Inflammatory macrophage treated with lipopolysaccharide for 1 hour (primary cell): ENCODE measurements around the gene ATOX1.
"Not testable (repeated sequence)": the region's sequence is repeated elsewhere in the genome, so short reads cannot be mapped to it uniquely, and the experiment has no call there.

ENCODE experiments used
- DNase-seq, 2 donors: peaks; one replicate each; pipeline ENCODE4 v3.0.0-alpha.2; 2020 to 2022

The ATOX1 gene

DNA sequence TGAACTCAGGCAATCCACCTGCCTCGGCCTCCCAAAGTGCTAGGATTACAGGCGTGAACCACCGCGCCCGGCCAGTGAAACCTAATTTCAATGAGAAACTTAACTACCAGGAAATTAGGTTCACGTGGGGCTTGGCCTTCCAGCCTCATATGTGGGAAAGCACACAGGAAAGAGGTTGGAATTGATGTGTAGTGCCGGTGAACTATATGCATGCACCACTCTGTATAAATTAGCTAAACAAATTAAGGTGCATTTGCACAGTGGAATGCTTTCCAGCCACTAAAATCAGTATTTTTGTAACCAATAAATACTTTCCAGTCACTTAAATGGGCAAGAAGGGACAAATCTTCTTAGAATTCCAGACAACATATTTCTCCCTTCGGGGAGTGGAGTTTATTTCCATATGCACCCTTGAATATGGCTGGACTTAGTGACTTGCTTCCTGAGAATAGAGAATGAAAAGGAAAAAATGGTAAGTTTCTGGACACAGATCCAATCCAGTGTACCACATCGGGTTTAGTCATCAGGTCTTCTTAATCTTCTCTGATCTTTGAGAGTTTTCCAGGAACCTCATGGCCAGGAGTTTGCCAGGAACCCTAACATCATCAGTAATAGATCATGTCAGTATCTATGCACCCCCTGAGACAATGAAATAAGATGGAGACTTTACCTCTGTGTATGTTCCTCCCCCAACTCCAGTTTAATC is 24.9 kb downstream of the ATOX1 start:
- no peak for DNase-seq

DNA sequence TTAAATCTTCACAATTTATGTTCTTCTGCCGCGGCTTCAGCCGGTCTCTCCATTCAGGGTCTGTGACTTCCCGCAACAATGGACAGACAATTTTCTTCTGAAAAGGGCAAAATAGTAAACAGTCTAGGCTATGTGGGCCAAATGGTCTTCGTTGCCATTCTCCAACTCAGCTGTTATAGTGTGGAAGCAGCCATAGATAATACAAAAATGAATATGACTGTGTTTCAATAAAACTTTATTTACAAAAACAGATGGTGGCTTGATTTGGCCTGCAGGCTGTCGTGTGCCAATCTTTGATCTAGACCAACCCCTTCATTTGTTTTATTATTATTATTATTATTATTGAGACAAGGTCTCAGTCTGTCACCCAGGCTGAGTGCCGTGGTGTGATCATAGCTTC is 28.1 kb downstream of the ATOX1 start:
- DNase-seq = no peak

DNA sequence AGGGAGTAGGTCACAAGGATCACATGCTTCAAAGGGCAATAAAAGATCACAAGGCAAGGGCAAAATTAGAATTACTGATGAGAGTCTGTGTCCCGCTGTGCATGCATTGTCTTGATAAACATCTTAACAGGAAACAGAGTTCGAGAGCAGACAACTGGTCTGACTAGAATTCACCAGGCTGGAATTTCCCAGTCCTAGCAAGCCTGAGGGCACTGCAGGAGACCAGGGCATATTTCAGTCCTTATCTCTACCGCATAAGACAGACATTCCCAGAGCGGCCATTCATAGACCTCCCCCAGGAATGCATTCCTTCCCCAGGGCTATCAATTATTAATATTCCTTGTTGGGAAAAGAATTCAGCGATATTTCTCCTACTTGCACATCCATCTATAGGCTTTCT is 28.8 kb downstream of the ATOX1 start:
- DNase-seq = not testable (repeated sequence)

DNA sequence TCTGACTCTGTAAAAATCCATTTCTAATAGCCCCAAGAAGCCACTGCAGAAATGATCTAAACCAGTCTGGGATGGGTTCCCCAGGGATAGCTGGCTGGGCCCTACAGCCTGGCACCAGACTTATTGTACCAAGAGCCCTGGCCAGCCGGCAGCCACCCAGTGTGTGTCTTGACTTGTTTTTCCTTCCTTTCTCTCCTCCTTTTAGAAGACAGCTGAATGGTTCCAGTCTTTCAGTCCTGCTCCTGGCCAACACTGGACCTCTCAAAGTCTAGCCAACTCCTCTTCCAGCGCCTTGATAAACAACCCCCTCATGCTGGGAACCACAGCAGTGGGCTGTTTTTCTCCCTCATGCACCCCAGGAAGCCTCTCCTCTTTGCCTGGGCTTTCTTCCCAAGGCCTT is 34.1 kb downstream of the ATOX1 start:
- no peak for DNase-seq

DNA sequence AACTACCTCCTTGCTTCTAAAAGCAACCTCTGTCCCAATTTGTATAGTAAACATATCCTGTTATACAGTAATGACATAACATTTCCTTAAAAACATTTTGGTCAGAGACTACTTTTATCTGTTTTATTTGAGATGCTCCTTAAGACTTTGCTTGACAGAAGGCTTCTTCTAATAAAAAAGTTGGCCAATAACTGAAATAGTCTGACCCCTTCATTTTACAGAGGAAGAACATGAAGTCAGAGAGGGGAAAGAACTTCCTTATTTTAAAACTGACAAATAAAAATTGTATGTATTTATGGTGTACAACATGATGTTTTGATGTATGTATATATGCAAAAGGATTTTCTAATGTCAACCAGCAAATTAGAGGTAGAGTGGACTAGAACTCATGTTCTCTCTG is 35.9 kb downstream of the ATOX1 start:
- peak in 1 of 2 donors; percentile 37 for DNase-seq

DNA sequence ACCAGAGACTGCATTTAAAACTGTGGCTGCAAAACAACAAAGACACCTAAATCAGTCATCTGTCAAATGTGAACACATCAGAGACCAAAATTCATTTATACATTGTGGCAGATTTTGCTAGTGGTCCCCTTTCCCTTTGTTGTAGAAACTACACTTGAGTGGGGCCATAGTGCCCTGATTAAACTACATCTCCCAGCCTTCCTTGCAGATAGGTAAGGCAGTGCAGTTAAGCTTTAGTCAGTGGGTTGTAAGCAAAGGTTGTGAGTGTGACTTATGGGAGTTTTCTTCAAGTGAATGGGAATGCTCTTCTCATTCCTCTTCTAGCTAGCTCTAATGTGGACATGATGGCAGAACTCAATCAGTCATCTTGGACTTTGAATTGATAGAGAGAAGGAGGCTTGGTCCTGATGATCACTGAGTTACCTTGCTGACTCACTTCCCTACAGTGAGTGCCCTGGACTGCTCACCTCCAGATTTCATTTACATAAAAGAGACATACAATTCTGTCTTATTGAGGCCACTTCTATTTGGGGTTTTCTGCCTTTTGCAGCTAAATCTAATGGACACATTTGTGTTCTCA is 36.5 kb downstream of the ATOX1 start:
- no peak for DNase-seq

DNA sequence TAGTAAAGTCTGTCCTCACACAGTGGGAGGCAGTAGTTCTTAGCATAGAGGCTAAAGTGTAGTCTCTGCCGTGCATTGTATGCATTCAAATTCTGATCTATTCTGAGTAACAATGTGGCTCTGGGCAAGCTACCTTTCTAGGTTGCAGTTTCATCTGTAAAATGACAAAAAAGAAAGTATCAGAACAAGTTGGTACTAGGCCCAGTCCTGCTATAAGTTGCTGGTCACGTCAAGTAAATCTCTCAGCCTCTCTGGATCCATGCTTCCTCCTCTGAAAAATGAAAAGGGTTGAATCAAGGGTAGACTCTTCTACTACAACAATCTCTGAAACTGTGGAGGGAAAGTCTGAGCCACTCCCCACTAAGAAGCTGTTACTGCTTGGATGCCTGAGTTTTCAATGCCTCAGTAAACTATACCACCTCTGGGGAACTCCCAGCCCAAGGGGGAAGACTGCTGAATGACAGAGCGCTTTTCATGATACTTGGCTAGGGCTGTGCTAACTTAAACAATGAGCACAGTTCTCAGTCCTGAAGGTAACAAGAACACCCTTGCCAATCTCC is 37.3 kb downstream of the ATOX1 start:
- peak in 1 of 2 donors; percentile 43 for DNase-seq

DNA sequence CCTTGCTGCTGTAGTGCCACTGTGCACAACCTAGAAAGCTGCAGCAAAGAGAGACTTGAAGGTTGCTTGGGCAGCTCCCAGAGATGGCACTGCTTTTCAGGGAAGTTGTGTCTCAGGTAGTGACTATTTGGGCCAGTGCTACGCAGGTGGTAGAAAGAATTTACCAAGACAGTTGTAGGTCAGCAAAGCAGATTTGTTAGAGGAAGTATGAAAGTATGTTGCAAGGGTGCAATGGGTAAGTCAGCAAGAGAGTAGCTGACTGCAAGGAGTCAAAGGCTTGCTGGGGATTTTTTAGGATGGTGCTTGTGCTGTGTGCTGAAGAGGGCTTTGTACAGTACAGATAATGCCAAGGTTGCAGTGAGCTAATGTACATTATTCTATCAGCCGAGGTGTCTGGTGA is 38.2 kb downstream of the ATOX1 start:
- DNase-seq = peak; percentile 44 to 69

DNA sequence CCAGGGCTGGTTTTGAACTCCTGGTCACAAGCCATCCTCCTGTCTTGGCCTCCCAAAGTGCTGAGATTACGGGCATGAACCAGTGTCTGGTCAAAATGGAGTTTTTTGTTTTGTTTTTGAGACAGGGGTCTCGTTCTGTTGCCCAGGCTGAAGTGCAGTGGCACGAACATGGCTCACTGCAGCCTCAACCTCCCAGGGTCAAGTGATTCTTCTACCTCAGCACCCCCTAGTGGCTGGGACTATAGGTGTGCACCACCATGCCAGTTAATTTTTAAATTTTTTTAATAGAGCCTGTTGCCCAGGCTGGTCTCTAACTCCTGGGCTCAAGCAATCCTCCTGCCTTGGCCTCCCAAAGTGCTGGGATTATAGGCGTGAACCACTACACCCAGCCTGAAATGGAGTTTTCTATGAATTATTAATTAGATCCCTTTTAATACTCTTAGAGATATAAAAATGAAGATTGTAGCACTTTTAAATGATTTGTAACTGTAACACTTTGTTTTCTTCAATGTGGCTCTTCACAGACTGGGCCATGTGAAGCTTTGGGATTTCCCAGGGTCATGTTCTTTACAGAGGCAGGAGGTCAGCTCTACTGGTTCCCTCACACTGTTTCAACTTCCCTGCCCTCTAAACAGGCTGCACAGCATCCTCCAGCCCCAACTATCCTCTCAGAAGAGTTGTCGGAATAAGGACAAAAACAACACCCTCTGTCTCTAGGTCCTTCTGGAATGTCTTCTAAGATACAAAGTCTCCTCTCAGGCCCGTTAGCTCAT is 39.0 kb downstream of the ATOX1 start:
- peak; percentile 38 to 51 for DNase-seq

DNA sequence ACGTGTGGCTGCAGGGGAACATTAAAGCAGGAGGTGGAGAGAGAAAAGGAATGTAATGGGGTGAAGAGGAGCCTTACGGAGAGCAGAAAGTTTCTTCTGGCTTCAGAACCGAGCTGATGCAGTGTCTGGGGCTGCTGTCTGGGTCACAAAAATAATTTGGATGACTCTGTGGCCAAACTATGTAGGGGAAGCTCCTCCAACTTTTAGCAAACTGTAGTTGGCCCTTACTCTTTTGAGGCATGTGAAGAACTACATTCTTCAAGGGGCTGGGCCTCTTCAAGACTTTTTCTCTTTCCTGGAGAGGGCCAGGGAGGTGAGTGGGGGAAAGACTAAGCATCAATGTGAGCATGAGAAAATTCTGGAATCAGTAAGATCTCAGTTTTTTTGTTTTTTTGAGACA is 39.8 kb downstream of the ATOX1 start:
- no peak for DNase-seq

DNA sequence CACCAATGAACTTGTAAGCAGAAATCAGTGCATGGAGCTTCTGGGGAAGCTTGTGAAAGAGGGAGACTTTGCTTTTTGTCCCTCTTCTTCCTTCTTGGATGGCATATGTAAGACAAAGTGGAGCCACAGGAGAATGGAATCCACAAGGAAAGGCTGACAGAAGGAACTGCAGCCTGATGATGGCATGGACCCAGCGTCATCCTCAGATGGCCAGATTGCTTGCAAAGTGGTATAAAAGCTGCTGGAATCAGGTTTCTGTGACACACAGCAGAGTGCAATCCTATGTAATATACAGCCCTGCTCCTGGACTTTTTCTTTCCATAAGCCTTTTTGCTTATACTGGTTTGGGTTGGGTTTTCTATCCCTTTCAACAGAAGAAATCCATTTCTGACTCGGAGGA is 40.3 kb downstream of the ATOX1 start:
- DNase-seq = no peak

DNA sequence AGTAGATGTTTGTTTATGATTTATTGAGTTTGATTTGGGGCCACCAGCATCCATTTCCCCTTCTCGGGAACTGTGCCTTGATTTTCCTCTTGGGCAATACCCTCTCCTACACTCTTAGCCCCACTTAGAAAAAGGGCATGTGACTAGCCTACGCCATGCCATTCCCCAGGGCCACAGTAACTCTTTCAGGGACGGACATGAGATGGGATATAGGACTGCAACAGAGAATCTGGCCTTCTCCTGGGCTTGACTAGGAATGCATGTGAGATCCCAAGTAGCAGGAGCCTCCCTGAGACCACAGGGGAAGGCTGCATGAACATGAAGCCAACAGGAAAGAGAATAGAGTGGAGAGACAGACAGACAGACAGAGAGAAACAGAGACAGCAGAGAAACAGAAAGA is 41.0 kb downstream of the ATOX1 start:
- DNase-seq = peak; percentile 28 to 51

DNA sequence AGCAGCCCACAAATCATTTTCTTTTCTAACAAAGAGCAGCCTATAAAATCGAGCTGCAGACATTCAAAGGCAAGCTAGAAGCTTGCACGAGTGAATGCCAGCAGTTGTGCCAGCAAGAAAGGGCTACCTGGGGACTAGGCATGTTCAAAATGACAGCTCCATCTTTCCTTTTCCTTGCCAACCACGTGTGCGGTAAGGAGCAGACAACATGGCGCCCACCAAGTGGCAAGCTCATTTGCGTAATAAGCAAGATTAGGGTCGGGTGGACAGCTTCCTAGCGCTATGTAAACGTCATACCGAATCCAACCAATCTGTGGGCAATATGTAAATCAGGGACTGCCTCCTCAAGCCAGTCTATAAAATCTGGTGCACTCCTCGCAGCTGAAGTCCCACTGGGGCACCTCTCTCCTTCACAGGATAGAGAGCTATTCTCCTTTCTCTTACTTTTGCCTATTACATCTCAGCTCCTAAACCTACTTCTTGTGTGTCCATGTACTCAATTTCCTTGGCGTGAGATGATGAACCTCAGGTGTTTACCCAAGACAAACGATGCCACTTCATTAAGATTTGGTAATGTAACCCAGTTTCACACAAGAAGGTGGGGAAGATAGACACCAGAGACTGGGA is 49.2 kb downstream of the ATOX1 start:
- no peak for DNase-seq

DNA sequence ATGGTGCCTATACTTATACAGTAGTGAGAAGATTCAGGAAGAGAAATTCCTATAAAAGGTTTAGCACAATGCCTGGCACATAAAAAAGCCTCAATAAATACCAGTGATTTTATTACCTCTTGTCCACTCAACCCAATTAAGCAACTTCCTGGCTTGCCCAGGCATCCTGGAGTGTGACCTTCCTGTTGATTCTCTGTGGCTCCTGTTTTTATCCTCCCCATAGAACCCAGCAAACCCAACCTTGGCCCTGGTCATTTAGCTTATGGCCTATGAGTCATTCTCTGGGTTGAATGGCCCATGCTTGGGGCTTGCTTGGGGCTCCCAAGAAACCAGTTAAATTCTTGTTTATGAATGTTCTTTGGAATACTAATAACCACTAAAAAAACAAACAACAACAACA is 50.3 kb downstream of the ATOX1 start:
- no peak for DNase-seq

DNA sequence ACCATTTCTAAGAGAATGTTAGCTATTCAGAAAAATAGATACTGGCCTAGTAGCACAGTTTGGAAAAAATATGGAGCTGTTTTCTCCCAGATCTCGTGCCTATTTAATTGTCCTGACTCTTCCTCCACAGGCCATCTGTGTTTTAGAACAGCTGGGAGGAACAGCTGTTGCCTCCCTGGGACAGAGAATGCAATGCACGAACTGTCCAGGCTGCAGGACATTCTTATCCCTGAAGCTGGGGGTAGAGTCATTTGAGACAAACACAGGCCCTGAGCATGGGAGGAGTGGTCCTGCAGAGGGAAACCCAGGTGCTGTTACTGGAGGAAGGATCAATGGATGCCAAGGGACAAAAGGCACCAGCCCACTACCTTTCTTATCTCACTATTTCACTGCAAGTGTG is 50.9 kb downstream of the ATOX1 start:
- DNase-seq = no peak

DNA sequence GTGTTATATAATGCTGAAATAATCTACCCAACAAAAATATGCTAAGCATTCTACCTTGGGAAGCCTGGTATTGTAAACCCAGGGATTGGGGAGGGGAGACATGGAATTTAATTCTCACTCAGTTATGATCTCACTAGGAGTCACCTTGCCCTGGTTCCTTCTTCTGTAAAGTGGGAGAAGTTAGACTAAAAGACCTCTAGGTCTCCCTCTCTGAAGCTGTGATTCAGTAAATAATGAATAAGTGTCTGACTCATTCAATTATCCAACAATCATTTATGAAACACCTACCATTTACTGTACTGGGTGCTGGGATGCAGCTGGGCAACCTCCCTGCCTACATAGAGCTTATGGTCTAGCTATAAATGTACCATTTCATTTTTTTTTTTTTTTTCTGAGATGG is 51.5 kb downstream of the ATOX1 start:
- peak in 1 of 2 donors; percentile 13 for DNase-seq

DNA sequence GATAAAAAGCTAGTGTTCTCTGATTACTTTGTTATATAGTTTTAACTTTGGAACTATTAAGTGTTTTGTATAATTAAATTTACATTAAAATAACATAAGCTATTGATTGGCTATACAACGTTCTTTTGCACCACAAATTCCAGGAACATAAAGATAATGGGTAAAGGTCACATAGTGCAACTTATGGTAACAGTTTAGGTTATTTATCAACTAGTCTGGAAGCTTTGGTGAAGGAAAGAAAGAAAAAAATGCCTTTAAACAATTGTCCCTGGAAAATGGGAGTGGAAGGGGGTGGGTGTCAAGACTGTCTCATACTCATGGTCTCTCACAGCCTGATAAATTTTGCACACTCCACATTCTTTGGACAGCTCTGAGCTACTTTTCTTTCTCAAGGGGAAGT is 54.7 kb downstream of the ATOX1 start:
- no peak for DNase-seq

DNA sequence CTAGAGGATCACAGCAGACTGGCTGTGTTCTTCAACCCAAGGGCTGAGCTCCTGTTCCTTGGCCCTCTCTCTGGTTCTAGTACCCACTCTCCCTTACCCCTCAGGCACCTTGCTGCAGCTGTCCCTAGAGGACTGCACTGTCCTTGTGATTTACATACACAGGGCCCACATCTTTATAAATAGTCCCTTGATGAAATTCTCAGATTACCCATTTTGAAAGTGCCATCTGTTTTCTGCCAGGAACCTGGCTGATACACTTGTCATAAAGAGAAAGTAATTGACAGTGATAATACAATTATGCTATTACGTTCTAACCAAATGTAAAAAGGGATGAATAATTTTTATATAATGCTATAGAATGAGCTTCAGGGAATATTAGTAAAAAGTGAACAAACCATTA is 55.2 kb downstream of the ATOX1 start:
- no peak for DNase-seq

DNA sequence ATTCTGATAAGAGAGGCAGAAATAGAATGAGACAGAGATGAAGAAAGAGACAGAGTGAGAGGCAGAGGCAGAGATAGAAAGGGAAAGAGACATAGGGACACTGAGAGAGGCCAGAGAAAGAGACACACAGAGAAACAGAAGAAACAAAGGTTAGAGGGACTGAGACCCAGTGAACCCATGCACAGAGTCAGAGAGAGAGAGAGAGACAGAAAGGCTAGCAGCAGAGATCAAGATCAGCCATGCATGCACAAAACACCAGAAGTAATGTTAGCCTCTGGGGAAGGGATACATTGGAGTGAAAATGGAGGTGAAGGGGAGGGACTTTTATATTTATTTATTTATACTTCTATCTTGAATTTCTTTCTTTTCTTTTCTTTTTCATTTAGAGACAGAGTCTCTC is 57.6 kb downstream of the ATOX1 start:
- DNase-seq = no peak

DNA sequence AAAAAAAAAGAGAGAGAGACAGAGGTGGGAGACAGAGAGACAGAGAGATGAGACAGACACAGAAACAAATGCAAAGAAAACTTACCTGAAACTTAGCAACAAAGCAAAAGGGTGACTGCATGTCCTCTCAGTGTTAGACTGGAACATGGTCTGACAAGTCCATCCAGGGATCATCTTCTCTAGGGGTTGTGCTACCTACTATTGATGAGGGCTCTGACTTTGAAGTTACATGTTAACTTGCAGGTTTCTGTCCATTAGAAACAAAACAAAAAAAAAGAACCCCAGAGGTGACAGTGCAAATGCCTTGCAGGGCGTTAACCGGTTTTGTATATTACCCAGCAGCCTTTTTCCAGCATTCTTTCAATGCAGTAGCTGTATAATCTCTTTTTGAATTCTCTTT is 58.1 kb downstream of the ATOX1 start:
- DNase-seq = no peak

DNA sequence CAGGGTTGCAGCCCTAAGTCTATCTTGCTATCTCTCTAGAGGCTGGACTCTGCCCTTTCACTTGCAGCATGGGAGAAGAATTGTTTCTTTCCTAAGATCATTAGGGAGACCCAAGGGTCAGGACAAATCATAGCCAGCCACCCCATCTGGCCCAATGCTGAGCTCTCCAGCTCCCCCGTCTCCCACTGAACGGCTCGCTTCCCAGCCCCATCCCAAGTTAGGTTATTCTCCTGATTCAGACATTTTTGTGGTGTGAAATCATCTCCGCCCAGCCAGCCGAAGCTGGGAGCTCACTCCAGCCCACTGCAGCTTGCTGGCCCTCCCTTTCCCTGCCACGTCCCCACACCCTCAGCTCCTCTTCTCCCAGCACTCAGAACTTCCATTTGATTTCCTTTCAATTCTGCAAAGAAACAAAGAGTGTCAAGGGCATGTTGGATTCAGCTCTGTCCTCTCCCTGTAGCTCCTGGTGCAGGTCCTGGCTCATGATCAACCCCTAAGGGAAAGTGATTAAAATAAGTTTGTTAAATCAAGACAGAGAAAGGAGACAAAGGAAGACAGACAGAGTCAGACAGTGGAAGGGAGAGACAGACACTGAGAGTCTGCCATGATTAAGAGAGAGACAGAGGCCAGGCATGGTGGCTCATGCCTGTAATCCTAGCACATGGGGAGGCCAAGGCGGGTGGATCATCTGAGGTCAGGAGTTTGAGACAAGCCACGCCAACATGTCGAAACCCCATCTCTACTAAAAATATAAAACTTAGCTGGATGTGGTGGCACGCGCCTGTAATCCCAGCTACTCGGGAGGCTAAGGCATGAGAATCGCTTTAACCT is 59.1 kb downstream of the ATOX1 start:
- DNase-seq = no peak

DNA sequence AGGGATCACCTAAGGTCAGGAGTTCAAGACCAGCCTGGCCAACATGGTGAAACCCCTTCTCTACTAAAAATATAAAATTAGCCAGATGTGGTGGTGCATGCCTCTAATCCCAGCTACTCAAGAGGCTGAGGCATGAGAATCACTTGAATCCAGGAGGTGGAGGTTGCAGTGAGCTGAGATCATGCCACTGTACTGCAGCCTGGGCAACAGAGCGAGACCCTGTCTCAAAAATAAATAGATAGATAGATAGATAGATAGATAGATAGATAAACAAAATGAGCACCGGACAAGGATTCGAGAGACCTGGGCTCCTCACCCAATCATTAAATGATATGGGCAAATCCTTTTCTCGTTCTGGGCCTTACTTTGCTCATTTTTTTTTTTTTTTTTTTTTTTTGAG is 60.4 kb downstream of the ATOX1 start:
- not testable (repeated sequence) for DNase-seq

DNA sequence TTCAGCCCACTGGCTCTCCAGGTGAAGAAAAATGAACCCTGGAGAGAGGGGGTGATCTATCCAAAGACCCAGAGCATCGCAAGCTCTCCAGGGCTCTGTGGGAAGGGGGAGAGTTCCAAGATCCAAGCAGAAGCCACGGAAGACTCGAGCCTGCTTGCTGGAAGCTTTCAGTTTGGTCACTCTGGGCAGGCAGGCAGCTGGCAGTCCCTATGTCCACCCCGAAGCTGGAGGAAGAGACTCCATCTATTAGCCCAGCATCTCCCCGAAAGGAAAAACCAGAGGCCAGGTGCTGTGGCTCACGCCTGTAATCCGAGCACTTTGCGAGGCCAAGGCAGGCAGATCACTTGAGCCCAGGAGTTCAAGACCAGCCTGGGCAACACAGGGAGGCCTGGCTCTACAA is 61.0 kb downstream of the ATOX1 start:
- no peak for DNase-seq
